ENCODE data around the gene KIF3A. TPM values are rescaled to one million over a fixed set of nuclear protein-coding genes. Genes with fewer than 3 reads are reported as not detected.

The KIF3A gene
- total RNA-seq, 2 donors from 2014 or later, result 5.9 to 14.0 TPM

GRCh38 chr5:132667761-132668705 is 69.3 kb downstream of the KIF3A start:
- Histone ChIP-seq H3K4me1 (replicated peaks) (no peaks in the 10 kb centered on the region), H3K4me3 (no peak overlapping the region), H3K36me3 (no peaks in the 10 kb centered on the region), H3K27me3 (replicated peaks; ENCODE audit: insufficient read depth) (no peaks in the 10 kb centered on the region), H3K27ac (no peak overlapping the region), H3K9me3 (no peaks in the 10 kb centered on the region)
- TF ChIP-seq POLR2A (IDR thresholded peaks at IDR 0.05), result no peak
- no peak for TF ChIP-seq POLR2AphosphoS5 (IDR thresholded peaks at IDR 0.05)
- no peak for TF ChIP-seq CTCF (IDR thresholded peaks at IDR 0.05)
- no peak for DNase-seq (ENCODE audit: low spot score)
- intact Hi-C loops (cut with DNase I), result no loop called here
- 79% methylated on average over 22 of the region's 22 CpGs for WGBS

- WGBS, result 90% methylated on average over 10 of the region's 10 CpGs
- no peak overlapping the region for H3K27ac ChIP-seq
- H3K4me3 ChIP-seq, result no peak overlapping the region
- intact Hi-C loops (cut with DNase I), result no loop called here
- H3K9me3 ChIP-seq, result no peaks in the 10 kb centered on the region
- no peak for DNase-seq (ENCODE audit: low spot score)
- no peaks in the 10 kb centered on the region for H3K4me1 ChIP-seq (replicated peaks)
- TF ChIP-seq POLR2A (IDR thresholded peaks at IDR 0.05), result no peak
- TF ChIP-seq POLR2AphosphoS5 (IDR thresholded peaks at IDR 0.05), result no peak
- no peak for TF ChIP-seq CTCF (IDR thresholded peaks at IDR 0.05)
- no peaks in the 10 kb centered on the region for H3K27me3 ChIP-seq (replicated peaks; ENCODE audit: insufficient read depth)
- no peaks in the 10 kb centered on the region for H3K36me3 ChIP-seq
These were observed 70.0 kb downstream of the KIF3A start for GRCh38 chr5:132667309-132667708.

GRCh38 chr5:132666310-132667123 is 70.8 kb downstream of the KIF3A start:
- 90% methylated on average over 16 of the region's 16 CpGs for WGBS
- TF ChIP-seq POLR2AphosphoS5 (IDR thresholded peaks at IDR 0.05), result no peak
- no peak for TF ChIP-seq POLR2A (IDR thresholded peaks at IDR 0.05)
- no peak for TF ChIP-seq CTCF (IDR thresholded peaks at IDR 0.05)
- intact Hi-C loops (cut with DNase I), result no loop called here
- H3K4me3 ChIP-seq, result no peak overlapping the region
- H3K9me3 ChIP-seq, result no peaks in the 10 kb centered on the region
- no peaks in the 10 kb centered on the region for H3K36me3 ChIP-seq
- no peak for DNase-seq (ENCODE audit: low spot score)
- H3K27me3 ChIP-seq (replicated peaks; ENCODE audit: insufficient read depth), result no peaks in the 10 kb centered on the region
- no peaks in the 10 kb centered on the region for H3K4me1 ChIP-seq (replicated peaks)
- H3K27ac ChIP-seq, result no peak overlapping the region

- intact Hi-C loops (cut with DNase I), result no loop called here
- Histone ChIP-seq H3K27ac (no peak overlapping the region), H3K4me3 (no peak overlapping the region), H3K4me1 (replicated peaks) (no peaks in the 10 kb centered on the region), H3K27me3 (replicated peaks; ENCODE audit: insufficient read depth) (no peaks in the 10 kb centered on the region), H3K36me3 (no peaks in the 10 kb centered on the region), H3K9me3 (no peaks in the 10 kb centered on the region)
- 89% methylated on average over 21 of the region's 21 CpGs for whole genome bisulfite sequencing
- TF ChIP-seq POLR2A (IDR thresholded peaks at IDR 0.05) (no peak), POLR2AphosphoS5 (IDR thresholded peaks at IDR 0.05) (no peak), CTCF (IDR thresholded peaks at IDR 0.05) (no peak)
- DNase-seq (ENCODE audit: low spot score), result no peak
These were observed 71.7 kb downstream of the KIF3A start for GRCh38 chr5:132665574-132666080.

Data from prostate gland (tissue), 2 donors.